GM21528 (cell line): ENCODE data around the gene DCDC2.
A peak's percentile ranks its signal among the peaks of the same experiment; 100 is the strongest.
"Not testable (repeated sequence)": the region's sequence is repeated elsewhere in the genome, so short reads cannot be mapped to it uniquely, and the experiment has no call there.

Source experiments
- ATAC-seq: cut with Tn5 transposase; IDR thresholded peaks from one replicate; pipeline ENCODE4 v1.9.1; 2021; ENCODE audit warnings: mild to moderate bottlenecking, moderate library complexity; ENCODE audit not compliant: unreplicated experiment, low FRiP score

DCDC2 gene

DNA sequence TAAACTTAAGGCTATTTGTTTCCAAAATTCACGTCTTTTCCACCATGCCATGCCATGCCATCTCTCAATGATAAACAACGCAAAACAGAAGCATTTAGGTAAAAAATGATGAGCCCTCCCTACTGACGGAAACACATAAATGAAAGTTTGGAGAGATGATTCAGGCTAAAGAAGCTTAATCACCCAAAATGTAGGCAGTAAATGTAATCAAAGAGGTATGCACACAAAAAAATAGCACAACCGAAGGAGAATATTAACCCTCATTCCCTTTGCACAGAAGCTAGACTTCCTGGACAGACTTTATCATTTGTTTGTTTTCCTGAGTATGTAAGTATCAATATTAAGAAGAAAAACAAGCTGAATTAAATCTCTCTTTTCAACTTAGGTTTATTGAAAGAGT, 28.8 kb downstream of the DCDC2 start:
- ATAC-seq: no peak

DNA sequence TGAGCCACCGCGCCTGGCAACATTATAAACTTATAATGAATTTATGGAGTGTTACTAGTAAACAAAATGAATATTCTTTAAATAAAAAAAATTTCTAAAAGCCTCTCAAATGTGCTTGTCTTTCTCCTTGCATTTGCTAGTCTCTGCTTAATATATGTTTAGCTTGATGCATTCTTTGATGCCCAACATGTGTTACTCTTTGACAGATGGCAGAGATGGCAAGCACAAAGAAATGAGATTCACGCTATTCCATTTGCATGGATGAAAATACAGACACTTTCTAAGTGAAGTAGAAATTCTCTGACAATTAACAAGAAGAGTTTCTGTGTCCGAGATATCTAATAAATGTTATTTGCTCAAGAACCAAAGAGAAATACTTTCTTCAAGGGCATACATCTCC, 30.1 kb downstream of the DCDC2 start:
- ATAC-seq: no peak

DNA sequence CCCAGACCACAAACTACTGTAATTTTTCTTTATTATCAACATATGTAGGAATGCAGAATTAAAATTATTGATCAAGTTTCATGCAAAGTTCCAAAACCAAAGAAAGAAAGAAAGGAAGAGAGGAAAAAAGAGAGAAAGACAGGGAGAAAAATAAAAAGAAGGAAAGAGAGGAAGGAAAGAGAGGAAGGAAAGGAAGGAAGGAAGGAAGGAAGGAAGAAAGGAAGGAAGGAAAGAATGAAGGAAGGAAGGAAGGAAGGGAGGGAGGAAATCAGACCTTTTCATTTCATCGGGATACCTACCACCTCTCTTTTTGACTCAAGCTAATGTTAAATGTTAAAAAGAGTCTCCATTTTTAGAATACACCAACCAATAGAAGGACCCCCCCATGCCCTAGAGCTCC, 31.9 kb downstream of the DCDC2 start:
- no peak for ATAC-seq

DNA sequence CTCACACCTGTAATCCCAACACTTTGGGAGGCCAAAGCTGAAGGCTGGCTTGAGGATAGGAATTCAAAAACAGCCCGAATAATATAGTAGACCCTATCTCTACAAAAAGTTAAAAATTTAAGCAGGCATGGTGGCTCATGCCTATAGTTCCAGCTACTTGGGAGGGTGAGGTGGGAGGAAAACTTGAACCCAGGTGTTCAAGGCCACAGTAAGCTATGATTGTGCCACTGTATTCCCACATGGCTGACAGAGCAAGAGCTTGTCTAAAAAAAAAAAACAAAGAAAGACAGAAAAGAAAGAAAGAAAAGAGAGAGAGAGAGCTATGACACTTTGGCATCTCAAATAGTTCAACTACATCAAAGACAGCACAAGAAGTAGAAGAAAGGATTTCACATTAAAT, 33.2 kb downstream of the DCDC2 start:
- ATAC-seq: no peak

DNA sequence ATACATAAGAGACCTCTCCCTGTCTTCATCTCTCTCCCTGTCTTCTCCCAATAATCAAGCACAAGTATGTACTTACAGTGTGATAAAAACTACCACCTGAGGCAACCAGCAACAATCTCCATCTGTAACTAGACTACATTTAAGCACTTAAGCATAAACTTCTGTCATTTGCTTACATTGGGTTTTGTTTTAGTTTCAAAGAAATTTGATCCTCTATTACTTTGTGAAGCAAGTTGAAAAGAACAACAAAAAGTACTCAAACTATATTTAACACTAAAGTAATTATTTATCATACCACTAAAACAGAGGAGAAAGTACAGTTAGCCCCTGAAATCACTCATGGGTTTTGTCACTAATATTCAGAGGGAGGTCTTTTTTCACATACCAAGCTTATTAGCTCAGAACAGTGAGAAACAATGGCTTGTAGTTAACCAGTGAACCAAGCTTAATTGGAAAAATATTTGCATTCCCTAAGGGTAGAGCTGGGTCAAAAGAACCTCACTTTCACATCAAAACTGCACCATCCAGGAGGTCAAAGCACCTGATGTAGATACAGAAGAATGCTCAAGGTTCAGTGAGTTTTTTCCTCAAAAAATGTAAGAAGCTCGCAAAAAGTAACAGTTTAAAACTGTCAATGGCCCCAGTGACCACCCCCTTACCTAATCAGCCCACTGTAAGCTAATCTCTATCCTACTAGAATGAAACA, 34.1 kb downstream of the DCDC2 start:
- no peak for ATAC-seq

DNA sequence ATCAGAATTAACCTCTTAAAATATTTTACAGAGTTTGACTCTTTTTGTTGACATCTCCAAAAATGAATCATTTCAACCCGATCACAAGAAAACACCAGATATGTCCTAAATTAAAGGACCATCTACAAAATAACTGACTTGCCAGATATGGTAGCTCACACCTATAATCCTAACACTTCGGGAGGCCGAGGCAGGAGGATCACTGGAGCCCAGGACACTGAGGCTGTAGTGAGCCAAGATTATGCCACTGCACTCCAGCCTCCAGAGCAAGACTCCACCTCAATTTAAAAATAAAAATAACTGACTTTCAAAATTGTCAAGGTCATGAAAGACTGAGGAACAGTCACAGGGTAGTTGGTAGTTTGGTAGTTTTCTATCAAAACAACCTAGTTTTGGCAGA, 34.9 kb downstream of the DCDC2 start:
- ATAC-seq: no peak

DNA sequence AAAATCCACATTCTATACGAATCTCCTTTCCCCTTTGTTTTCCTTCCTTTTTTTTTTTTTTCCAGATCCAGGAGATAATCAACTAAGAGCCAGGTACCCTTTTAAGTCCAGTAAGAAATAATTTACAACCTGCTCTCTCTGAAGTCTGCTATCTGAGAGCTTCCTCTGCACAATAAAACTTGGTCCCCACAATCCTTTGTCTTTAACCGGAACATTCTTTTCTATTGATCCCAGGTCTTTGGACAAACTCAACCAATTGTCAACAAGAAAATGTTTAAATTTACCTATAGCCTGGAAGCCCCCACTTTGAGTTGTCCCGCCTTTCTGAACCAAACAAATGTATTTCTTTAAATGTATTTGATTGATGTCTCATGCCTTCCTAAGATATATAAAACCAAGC, 35.4 kb downstream of the DCDC2 start:
- ATAC-seq: not testable (repeated sequence)

DNA sequence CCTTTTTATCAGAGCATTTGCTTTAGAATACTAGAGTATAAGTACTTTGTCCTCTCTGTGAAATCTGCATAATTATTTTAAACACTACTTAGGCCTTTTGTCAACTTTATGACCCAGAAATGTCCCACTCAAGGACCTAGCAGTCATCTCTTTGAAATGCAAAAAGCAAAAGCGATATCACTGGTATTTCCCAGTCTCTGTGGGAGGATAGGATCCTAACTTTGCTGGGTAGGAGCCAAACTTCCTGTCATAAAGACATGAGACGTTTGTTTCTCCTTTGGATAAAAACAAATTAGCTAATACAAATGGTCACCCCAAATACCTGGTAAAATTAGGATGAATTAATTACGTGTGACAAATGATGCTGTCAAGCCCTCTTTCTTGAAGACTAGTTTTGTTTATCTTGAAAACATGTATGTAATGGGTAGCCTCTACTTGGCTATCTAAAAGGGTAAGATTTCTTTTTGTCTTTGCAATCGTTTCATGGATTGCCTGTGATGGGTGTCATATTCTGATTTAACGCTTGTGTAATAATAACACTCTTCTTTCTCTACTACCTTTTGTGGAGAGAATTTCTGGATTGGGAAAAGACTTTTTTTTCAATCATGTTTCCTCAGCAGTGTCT, 36.2 kb downstream of the DCDC2 start:
- ATAC-seq: no peak

DNA sequence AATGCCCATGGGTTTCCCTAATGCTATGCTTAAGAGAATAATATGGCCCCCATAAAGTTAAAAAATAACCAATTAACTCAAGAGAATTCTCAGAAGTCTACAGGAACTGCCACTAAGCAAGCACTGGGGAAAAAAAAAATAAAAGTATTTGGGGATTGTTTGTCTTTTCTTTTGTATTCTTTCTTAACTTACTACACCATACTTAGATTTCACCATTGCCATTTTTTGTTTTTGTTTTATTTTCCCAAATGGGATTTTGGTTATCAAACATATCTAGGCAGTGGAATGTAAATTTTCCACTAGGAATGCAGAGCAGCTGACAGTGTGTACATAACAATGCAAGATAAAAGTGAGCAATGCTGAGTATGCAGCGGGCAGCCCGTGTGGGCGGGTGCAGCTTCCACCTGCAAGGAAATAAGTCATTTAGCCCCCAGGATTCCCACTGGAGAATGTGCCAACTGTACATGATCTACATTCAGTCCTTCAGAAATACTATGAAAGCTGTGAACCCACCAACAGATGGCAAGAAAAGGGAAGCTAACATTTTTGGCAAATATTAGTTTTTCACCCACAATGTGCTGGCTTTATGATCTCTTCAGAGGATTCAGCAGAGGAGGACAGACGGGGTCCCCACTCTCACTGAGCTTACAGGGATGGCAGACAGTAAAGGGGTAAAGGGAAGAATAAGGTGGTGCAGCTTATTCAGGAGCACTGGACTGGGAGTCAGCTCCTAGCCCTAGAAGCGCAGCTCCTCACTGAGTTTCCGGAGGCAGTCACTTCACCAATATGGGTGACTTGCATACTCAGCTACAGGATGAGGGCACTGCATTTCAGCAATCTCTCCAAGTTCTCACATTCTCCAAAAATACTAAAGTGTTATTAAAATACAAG, 44.4 kb downstream of the DCDC2 start:
- ATAC-seq: no peak

DNA sequence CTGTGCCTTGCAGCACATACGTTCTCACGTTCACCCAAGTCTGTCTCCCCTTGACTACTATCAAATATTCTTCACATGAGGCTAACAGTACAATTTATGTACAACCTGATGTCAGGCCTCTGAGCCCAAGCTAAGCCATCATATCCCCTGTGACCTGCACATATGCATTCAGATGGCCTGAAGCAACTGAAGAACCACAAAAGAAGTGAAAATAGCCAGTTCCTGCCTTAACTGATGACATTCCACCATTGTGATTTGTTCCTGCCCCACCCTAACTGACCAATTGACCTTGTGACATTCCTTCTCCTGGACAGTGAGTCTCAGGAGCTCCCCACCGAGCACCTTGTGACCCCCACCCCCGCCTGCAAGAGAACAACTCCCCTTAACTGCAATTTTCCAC, 46.1 kb downstream of the DCDC2 start:
- ATAC-seq: not testable (repeated sequence)

DNA sequence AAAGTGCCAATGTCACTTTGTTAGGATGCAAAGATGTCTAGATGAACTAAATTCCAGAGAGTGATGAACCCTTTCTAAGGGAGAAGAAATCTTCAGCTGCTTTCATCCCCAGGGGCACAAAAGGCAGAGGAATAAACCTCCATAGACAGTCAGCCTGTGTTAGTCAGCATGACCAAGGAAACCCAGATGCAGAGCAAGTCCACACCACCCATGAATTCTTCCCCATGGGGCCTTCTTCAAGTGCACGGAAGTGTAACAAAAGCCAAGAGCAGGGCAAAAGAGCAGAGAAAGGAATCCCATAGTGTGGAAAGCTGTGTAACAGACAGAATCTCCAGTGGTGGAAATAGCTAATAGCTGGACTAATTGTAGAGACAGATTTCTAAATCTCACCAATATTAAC, 50.0 kb downstream of the DCDC2 start:
- ATAC-seq: no peak

DNA sequence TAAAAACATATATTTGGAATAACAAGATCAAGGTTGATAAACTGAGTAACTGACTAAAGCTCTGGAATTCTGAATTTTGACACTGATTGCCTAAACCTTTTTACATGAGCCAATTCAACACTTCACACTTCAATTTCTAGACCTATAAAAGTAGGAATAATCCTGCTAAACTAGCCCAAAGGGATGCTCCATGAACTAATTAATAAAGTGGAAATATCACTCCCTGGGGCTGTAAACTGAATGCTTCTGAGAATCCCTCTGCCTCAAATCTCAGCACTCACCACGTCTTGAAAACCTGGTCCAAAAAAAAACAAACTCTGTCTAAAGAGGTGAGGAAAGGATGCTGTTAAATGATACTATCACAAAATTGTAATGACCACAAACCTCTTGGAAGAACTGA, 50.9 kb downstream of the DCDC2 start:
- ATAC-seq: no peak

DNA sequence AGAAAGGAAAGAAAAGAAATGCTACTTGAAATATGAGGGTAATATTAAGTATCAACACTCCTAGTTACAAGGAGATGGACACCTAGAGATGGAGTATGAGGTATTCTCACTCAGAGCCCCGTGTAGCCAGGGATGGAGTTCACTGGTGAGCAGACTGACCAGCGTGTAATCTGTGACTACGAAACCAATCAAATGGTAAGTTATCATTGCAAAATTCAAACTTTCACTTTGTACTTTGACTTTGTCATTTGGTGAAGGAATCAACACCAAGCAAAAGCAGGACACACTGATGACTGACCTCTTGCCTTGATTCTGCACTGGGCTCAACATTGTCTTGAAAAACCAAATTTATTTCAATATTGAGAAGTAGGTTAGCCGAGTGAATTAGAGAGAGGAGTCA, 51.8 kb downstream of the DCDC2 start:
- no peak for ATAC-seq

DNA sequence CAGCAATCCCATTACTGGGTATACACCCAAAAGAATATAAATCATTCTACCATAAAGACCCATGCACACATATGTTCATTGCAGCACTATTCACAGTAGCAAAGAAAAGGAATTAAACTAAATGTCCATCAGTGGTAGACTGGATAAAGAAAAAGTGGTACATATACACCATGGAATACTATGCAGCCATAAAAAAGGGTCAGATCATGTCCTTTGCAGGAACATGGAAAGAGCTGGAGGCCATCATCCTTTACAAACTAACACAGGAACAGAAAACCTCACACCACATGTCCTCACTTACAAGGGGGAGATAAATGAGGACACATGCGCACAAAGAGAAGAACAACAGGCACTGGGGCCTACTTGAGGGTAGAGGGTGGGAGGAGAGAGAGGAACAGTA, 60.9 kb downstream of the DCDC2 start:
- no peak for ATAC-seq

DNA sequence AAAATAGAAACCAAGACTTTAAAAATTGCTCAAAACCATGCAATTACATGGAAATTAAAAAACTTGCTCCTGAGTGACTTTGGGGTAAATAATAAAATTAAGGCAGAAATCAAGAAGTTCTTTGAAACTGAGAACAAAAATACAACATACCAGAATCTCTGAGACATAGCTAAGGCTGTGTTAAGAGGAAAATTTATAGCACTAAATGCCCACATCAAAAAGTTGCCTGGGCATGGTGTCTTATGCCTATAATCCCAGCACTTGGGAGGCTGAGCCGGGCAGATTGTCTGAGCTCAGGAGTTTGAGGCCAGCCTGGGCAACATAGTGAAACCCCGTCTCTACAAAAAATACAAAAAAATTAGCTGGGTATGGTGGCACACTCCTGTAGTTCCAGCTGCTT, 64.0 kb downstream of the DCDC2 start:
- ATAC-seq: not testable (repeated sequence)

DNA sequence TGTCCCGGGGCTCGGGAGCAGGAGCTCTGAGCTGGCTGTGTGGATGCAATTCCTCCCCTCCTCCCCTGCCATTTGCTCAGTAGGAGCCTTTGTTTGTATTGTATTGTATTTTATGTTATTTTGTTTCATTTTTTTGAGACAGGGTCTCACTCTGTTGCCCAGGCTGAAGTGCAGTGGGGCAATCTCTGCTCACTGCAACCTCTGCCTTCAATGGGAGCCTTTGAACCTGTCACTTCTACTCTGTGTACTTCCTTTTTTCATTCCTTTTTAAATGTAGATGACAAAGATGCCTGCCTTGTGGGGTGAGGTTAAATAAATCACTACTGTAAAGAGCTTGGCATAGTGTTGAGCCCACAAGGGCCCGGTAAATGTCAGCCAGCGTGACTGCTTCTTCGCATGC, 70.6 kb downstream of the DCDC2 start:
- ATAC-seq: no peak

DNA sequence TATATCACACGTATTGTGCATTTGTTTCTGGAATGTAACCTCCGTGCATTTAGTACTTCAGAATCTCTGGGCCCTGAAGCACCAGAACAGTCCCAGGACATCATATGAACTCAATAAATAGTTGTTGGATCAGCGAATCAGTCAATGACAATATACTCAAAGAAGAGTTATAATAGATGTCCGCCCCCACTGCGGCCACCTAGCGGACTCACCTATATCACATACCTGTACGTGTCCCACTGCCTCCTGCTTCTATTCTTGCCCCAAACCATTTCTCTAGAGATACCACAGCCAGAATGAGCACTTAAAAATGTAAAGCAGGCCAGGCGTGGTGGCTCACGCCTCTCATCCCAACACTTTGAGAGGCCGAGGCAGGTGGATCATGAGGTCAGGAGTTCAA, 73.9 kb downstream of the DCDC2 start:
- ATAC-seq: no peak

DNA sequence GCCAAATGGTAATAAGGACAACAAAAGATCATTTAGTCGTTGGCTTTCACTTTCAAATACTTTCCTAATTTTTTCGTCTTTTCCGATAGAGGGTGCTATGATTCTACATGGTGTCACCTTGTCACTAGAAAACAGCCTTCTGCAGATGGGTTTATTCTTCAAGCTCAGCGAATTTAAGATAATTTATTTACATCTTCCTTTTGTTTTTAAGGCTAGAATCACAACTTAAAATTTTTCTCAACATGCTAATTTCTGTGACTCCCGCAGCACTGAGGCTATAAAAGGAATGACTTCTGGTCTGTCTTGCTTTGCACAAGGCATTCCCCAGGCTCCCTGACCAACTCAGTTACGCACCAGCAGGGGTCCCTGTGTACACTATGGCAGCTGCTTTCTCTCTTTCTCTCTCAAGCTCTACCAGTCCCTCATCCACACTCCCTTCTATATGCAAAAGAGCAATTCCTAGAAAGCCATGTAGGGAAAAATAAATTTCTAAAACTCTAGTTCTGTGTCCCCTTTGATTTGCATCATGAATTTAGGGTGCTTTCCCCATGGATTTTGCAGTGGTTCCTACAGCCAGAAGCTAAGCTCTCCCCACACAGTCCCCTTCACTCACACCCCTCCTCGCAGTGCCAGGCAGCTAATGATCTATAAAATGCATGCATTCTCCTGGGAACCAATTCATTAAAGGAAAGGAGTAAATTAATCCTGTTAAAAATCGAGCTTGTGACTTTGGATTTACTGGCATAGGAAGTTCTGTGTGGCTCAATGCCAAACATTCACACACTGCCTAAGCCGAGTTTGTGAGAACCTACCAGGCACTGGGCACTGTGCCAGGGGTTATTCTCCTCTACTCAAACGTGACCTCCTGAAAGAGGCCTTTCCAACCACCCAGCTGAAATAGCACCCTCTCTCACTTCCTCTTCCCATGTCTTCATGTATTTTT, 74.5 kb downstream of the DCDC2 start:
- peak; percentile 88 for ATAC-seq

DNA sequence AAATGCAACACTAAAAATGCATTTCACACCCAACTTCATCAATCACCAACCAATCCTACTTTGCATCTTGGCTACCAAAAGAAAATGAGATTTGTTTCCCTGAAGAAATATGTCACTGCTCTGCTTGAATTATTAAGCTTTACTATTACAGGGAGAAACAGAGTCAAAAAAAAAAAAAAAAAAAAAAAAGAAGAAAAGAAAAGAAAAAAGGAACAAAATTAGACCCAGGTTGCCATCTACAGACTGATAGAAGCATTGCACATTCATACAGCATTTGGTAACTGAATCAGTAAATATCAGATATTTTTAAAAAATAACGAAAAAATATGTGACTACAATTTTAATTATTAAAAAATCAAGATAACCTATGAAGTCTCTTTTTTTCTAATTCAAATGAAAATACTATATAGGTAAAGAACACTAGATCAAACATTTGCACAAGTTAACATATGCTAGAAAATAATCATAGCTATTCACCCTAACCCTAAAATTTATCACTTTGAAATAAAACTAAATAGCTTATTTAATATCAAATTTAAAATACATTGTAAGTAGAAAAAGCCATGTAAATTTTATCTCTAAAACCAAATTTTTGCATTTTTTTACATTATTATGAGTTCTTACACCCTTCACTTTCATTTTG, 83.3 kb downstream of the DCDC2 start:
- ATAC-seq: no peak
